Hepatocyte (in vitro differentiated cells): Measurements from ENCODE around the gene STPG4.

Experiments used
- EZH2phosphoT487 ChIP-seq: fragments of 200-600 bp; sonication (generic); IDR thresholded peaks from one replicate; pipeline ENCODE4 v1.6.1; 2018; ENCODE audit warnings: antibody characterized with exemption, mild to moderate bottlenecking, low read depth, moderate library complexity; ENCODE audit not compliant: unreplicated experiment, severe bottlenecking
- TF ChIP-seq, protein P1 (sequence below): fragments of 200-600 bp; sonication (generic); IDR thresholded peaks from 2 replicates; pipeline ENCODE4 v1.5.1; 2016; ENCODE audit warnings: antibody characterized with exemption, mild to moderate bottlenecking; ENCODE audit not compliant: poor library complexity

- TF ChIP-seq, protein P1, sequence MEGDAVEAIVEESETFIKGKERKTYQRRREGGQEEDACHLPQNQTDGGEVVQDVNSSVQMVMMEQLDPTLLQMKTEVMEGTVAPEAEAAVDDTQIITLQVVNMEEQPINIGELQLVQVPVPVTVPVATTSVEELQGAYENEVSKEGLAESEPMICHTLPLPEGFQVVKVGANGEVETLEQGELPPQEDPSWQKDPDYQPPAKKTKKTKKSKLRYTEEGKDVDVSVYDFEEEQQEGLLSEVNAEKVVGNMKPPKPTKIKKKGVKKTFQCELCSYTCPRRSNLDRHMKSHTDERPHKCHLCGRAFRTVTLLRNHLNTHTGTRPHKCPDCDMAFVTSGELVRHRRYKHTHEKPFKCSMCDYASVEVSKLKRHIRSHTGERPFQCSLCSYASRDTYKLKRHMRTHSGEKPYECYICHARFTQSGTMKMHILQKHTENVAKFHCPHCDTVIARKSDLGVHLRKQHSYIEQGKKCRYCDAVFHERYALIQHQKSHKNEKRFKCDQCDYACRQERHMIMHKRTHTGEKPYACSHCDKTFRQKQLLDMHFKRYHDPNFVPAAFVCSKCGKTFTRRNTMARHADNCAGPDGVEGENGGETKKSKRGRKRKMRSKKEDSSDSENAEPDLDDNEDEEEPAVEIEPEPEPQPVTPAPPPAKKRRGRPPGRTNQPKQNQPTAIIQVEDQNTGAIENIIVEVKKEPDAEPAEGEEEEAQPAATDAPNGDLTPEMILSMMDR, result no peak
- no peak for TF ChIP-seq EZH2phosphoT487
These were observed 74.2 kb downstream of the STPG4 start for GRCh38 chr2:47080888-47081301.
